GM12878 (cell line): ENCODE measurements around the gene SNX33. TPM values are rescaled to one million over a fixed set of nuclear protein-coding genes. Genes with fewer than 3 reads are reported as not detected.
A peak's percentile ranks its signal among the peaks of the same experiment; 100 is the strongest.

Experiments used
- ATAC-seq: fragments of 200-7000 bp; cut with Tn5 transposase; 3 replicates; pipeline ENCODE4 v1.9.1; 2020; ENCODE audit warnings: mild to moderate bottlenecking, moderate library complexity
- BruUV-seq: library from RNA; stranded (reverse); fragments of 400-500 nt; replicated peaks from 2 replicates; lab custom pipeline; 2021; lab: Mats Ljungman, UMichigan
- CTCF ChIA-PET: fragments of 300-600 bp; sonication (Branson Sonifier 250); formaldehyde crosslinking; extraction: SDS; loops from one replicate; lab custom pipeline; 2021; ENCODE audit warnings: inconsistent platforms; lab: Yijun Ruan, JAX
- POLR2A ChIA-PET: fragments of 350-600 bp; formaldehyde crosslinking; extraction: SDS; loops from one replicate; lab custom pipeline; 2021; ENCODE audit warnings: inconsistent platforms; lab: Charles Lee
- RAD21 ChIA-PET: fragments of 300-600 bp; sonication (Branson Sonifier 250); formaldehyde crosslinking; loops from one replicate; lab custom pipeline; 2023; ENCODE audit warnings: antibody characterized with exemption; ENCODE audit not compliant: unreplicated experiment; lab: Charles Lee
- SMC1A ChIA-PET: fragments of 300-600 bp; sonication (Branson Sonifier 250); formaldehyde crosslinking; loops from one replicate; lab custom pipeline; 2023; ENCODE audit not compliant: unreplicated experiment, uncharacterized antibody; lab: Charles Lee
- DNase-seq: peaks from one replicate; pipeline ENCODE4 v3.0.0-alpha.2; 2011; ENCODE audit warnings: low read depth, low spot score
- FAIRE-seq: peaks from 3 replicates; lab custom pipeline; 2011; peaks lifted over from hg19 to GRCh38; lab: Jason Lieb, UNC
- H2AFZ ChIP-seq: 2 replicates; pipeline ENCODE4 v1.6.0; 2011; ENCODE audit warnings: low read depth, low read length, control low read depth; ENCODE audit not compliant: control insufficient read depth
- H3K27ac ChIP-seq: 2 replicates; pipeline ENCODE4 v1.5.1; 2011; ENCODE audit warnings: control low read depth; ENCODE audit not compliant: control insufficient read depth, insufficient read depth
- H3K27me3 ChIP-seq, 2 experiments: replicated peaks in 1 of 2; 2 replicates each; pipeline versions ENCODE4 v1.6.0 to v1.6.1; 2011; ENCODE audit warnings: low read length in 1 of 2; ENCODE audit not compliant: control insufficient read depth in 2 of 2, insufficient read depth in 2 of 2
- H3K36me3 ChIP-seq, 2 experiments: 2 replicates each; pipeline ENCODE4 v1.5.1; 2011; ENCODE audit warnings: low read length in 1 of 2; ENCODE audit not compliant: control insufficient read depth in 2 of 2, insufficient read depth in 2 of 2
- H3K4me1 ChIP-seq: 2 replicates; pipeline ENCODE4 v1.6.1; 2011; ENCODE audit warnings: mild to moderate bottlenecking, low read length, moderate library complexity, mixed read lengths; ENCODE audit not compliant: control insufficient read depth, insufficient read depth
- H3K4me2 ChIP-seq: 2 replicates; pipeline ENCODE4 v1.6.0; 2011; ENCODE audit warnings: control low read depth; ENCODE audit not compliant: control insufficient read depth, insufficient read depth
- H3K4me3 ChIP-seq: fragments of 200-600 bp; sonication (generic); 2 replicates; pipeline ENCODE4 v1.5.1; 2016
- H3K79me2 ChIP-seq: 2 replicates; pipeline ENCODE4 v1.6.0; 2011; ENCODE audit warnings: low read length; ENCODE audit not compliant: control insufficient read depth, insufficient read depth
- H3K9ac ChIP-seq: 2 replicates; pipeline ENCODE4 v1.8.0; 2011; ENCODE audit warnings: low read length, control low read depth, mixed read lengths; ENCODE audit not compliant: control insufficient read depth, insufficient read depth
- H3K9me3 ChIP-seq: replicated peaks from 3 replicates; pipeline ENCODE4 v1.5.1; 2011; ENCODE audit warnings: mild to moderate bottlenecking, low read length; ENCODE audit not compliant: control insufficient read depth, insufficient read depth
- H4K20me1 ChIP-seq: 2 replicates; pipeline ENCODE4 v1.6.0; 2011; ENCODE audit not compliant: control insufficient read depth, insufficient read depth
- CBX5 ChIP-seq: sonication (generic); IDR thresholded peaks from 2 replicates; pipeline ENCODE4 v1.6.1; 2016; ENCODE audit warnings: low read depth, moderate library complexity, mild to moderate bottlenecking, inconsistent platforms
- CEBPZ ChIP-seq: fragments of 150-350 bp; IDR thresholded peaks from 2 replicates; pipeline ENCODE4 v1.6.1; 2016; ENCODE audit warnings: low read depth, low read length
- EED ChIP-seq: sonication (generic); IDR thresholded peaks from 2 replicates; pipeline ENCODE4 v1.6.1; 2016; ENCODE audit warnings: antibody characterized with exemption, low read depth
- HDAC6 ChIP-seq: fragments of 200-600 bp; sonication (generic); IDR thresholded peaks from one replicate; pipeline ENCODE4 v1.8.0; 2017; ENCODE audit warnings: antibody characterized with exemption; ENCODE audit not compliant: unreplicated experiment
- IRF4 ChIP-seq: IDR thresholded peaks from 2 replicates; pipeline ENCODE4 v1.6.1; 2011; ENCODE audit warnings: low read depth, low read length
- LARP7 ChIP-seq: fragments of 450-650 bp; IDR thresholded peaks from 2 replicates; pipeline ENCODE4 v1.6.1; 2017; ENCODE audit warnings: mild to moderate bottlenecking
- MXI1 ChIP-seq: fragments of 150-350 bp; IDR thresholded peaks from 2 replicates; pipeline ENCODE4 v1.6.1; 2011; ENCODE audit warnings: low read depth, mild to moderate bottlenecking, inconsistent platforms, low read length, improper control_type of control experiment
- MYB ChIP-seq: fragments of 150-350 bp; IDR thresholded peaks from 2 replicates; pipeline ENCODE4 v1.6.1; 2014; ENCODE audit warnings: mild to moderate bottlenecking, low read depth, low read length, borderline replicate concordance
- POLR2AphosphoS2 ChIP-seq: IDR thresholded peaks from 2 replicates; pipeline ENCODE4 v1.6.1; 2011; ENCODE audit warnings: low read depth, mild to moderate bottlenecking, low read length, improper control_type of control experiment, moderate library complexity
- RELA ChIP-seq: fragments of 450-650 bp; IDR thresholded peaks from 2 replicates; pipeline ENCODE4 v1.8.0; 2014; ENCODE audit warnings: borderline replicate concordance; ENCODE audit not compliant: partially characterized antibody
- SMAD1 ChIP-seq: fragments of 450-650 bp; IDR thresholded peaks from 2 replicates; pipeline ENCODE4 v1.6.1; 2018; ENCODE audit warnings: mild to moderate bottlenecking, low read depth; ENCODE audit not compliant: partially characterized antibody
- SRF ChIP-seq, 2 experiments: IDR thresholded peaks; 2 replicates each; pipeline ENCODE4 v1.6.1; 2011; ENCODE audit warnings: low read depth in 2 of 2, low read length in 2 of 2, mild to moderate bottlenecking in 1 of 2, moderate library complexity in 1 of 2
- STAT1 ChIP-seq: fragments of 450-650 bp; conservative IDR thresholded peaks from 2 replicates; pipeline ENCODE4 v1.6.1; 2014; ENCODE audit warnings: antibody characterized with exemption, mild to moderate bottlenecking
- ZBTB33 ChIP-seq: fragments of 450-650 bp; IDR thresholded peaks from 2 replicates; pipeline ENCODE4 v1.6.1; 2017; ENCODE audit warnings: mild to moderate bottlenecking
- ZNF217 ChIP-seq: fragments of 450-650 bp; IDR thresholded peaks from 2 replicates; pipeline ENCODE4 v1.6.1; 2017; ENCODE audit warnings: antibody characterized with exemption, mild to moderate bottlenecking
- ZNF24 ChIP-seq: fragments of 450-650 bp; IDR thresholded peaks from 2 replicates; pipeline ENCODE4 v1.6.1; 2017; ENCODE audit warnings: antibody characterized with exemption, mild to moderate bottlenecking
- WGBS: methylation state at CpG from one replicate; pipeline ENCODE4 v1.1.6; 2016; ENCODE audit warnings: low lambda C conversion rate; ENCODE audit not compliant: insufficient replicate concordance, insufficient coverage; ENCODE audit errors: missing lambda C conversion rate; 5-methylcytosine and 5-hydroxymethylcytosine counted together
- in situ Hi-C: fragments of 300-500 bp; cut with MboI; formaldehyde crosslinking; loops from 9 replicates; pipeline ENCODE4 v1.14.3; 2018; ENCODE audit warnings: mixed read lengths
- intact Hi-C: fragments of 100-400 bp; cut with micrococcal nuclease; formaldehyde crosslinking; loops from one replicate; pipeline ENCODE4 v1.14.2; 2022; ENCODE audit not compliant: unreplicated experiment
- polyA plus RNA-seq, 11 experiments: library from polyadenylated mRNA; depleted of rRNA in 4 of 11; unstranded in 6 of 11; stranded (reverse) in 5 of 11; fragments of >200 nt; fragmentation: Nextera tagmentation in 4 of 11; fragmentation: Illumina TruSeq in 1 of 11; extraction: Ambion mirVana in 4 of 11; extraction: Trizol in 1 of 11; gene quantifications; 1 replicate in 1 of 11; 2 replicates in 10 of 11; pipeline versions ENCODE4 v1.2.1 to v1.2.3, GENCODE V29; 2011 to 2016; ENCODE audit warnings: inconsistent platforms in 2 of 11, missing spikeins in 2 of 11, low read depth in 1 of 11
- total RNA-seq, 4 experiments: library from RNA; depleted of rRNA in 3 of 4; stranded (reverse); fragments of >200 nt in 3 of 4; fragmentation: Illumina TruSeq in 1 of 4; extraction: Trizol in 1 of 4; gene quantifications; 2 replicates each; pipeline versions ENCODE4 v1.2.1 to v1.2.3, GENCODE V29; 2013 to 2021
- TF ChIP-seq, protein P1 (sequence below): fragments of 450-650 bp; IDR thresholded peaks from 2 replicates; pipeline ENCODE4 v1.6.1; 2018; ENCODE audit warnings: borderline replicate concordance, mild to moderate bottlenecking; ENCODE audit not compliant: partially characterized antibody

The SNX33 gene
- total and polyA plus RNA-seq, 10 of the 15 experiments (the other 5 are each of a cell fraction or from before 2014, with no cell fraction given), result 0.13 to 1.9 (median 0.55) TPM

- no TSS peak for BruUV-seq
- ATAC-seq (peak; percentile 2; the same call in 2 of the 3 replicates), FAIRE-seq (no peak), DNase-seq (no peak)
- Histone ChIP-seq H3K4me3 (no peak overlapping the region), H3K9me3 (no peaks in the 10 kb centered on the region), H3K4me2 (peak overlapping the region; percentile 3), H3K4me1 (peaks cover 48% of the 10 kb centered on the region), H3K79me2 (no peaks in the 10 kb centered on the region), H4K20me1 (no peaks in the 10 kb centered on the region), H3K27ac (peak overlapping the region; percentile 20; the same call in 1 of the 2 replicates), H3K36me3 (no peaks in the 10 kb centered on the region), H3K9ac (no peak overlapping the region), H2AFZ (no peak overlapping the region), H3K27me3 (no peaks in the 10 kb centered on the region)
- in situ Hi-C loops, result no loop called here
- ChIA-PET CTCF (interaction anchor here (0.5 to 0.8 kb wide), 2 partner anchors 10 to 652 kb away, joined by 4 to 6 read pairs; no protein-coding TSS in a partner anchor), POLR2A (no interaction called here), SMC1A (no interaction called here), RAD21 (interaction anchor here (1.1 kb wide), 1 partner anchor 56 kb away, joined by 3 read pairs; the partner anchor contains the start of gene IMP3)
- intact Hi-C loops, result no loop called here
- WGBS, result 4% methylated on average over 12 of the region's 14 CpGs
- no peak for TF ChIP-seq SMAD1
- no peak for TF ChIP-seq RELA
- no peak for TF ChIP-seq MYB
- no peak for TF ChIP-seq LARP7
- TF ChIP-seq ZBTB33, result peak; percentile 92
- TF ChIP-seq HDAC6, result no peak
- TF ChIP-seq POLR2AphosphoS2, result no peak
- no peak for TF ChIP-seq STAT1
- no peak for TF ChIP-seq IRF4
- no peak for TF ChIP-seq ZNF217
- no peak for TF ChIP-seq ZNF24
- no peak for TF ChIP-seq CEBPZ
- no peak for TF ChIP-seq EED
- TF ChIP-seq, protein P1, sequence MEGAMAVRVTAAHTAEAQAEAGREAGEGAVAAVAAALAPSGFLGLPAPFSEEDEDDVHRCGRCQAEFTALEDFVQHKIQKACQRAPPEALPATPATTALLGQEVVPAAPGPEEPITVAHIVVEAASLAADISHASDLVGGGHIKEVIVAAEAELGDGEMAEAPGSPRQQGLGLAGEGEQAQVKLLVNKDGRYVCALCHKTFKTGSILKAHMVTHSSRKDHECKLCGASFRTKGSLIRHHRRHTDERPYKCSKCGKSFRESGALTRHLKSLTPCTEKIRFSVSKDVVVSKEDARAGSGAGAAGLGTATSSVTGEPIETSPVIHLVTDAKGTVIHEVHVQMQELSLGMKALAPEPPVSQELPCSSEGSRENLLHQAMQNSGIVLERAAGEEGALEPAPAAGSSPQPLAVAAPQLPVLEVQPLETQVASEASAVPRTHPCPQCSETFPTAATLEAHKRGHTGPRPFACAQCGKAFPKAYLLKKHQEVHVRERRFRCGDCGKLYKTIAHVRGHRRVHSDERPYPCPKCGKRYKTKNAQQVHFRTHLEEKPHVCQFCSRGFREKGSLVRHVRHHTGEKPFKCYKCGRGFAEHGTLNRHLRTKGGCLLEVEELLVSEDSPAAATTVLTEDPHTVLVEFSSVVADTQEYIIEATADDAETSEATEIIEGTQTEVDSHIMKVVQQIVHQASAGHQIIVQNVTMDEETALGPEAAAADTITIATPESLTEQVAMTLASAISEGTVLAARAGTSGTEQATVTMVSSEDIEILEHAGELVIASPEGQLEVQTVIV, result no peak
- no peak for TF ChIP-seq MXI1
- TF ChIP-seq SRF (IDR thresholded peaks at IDR 0.05; ENCODE audit: low read depth in 2 of 2, low read length in 2 of 2), result no peak
- TF ChIP-seq CBX5, result no peak
Measured at GRCh38 chr15:75696311-75696720, 48.6 kb downstream of the SNX33 start.
